Lower lobe of right lung (tissue), 2 donors: ENCODE measurements around the gene ACTA2. TPM values are rescaled to one million over a fixed set of nuclear protein-coding genes. Genes with fewer than 3 reads are reported as not detected.

Source experiments
- ATAC-seq, 2 donors: fragments of 200-7000 bp; cut with Tn5 transposase; one replicate each; pipeline ENCODE4 v1.9.1; 2020 to 2022; ENCODE audit warnings: mild to moderate bottlenecking in 2 of 2, moderate library complexity in 2 of 2
- DNase-seq: peaks from one replicate; pipeline ENCODE4 v3.0.0-alpha.2; 2020
- H3K27ac ChIP-seq: fragments of 200-600 bp; one replicate; pipeline ENCODE4 v1.8.0; 2022
- H3K27me3 ChIP-seq: fragments of 200-600 bp; one replicate; pipeline ENCODE4 v1.8.0; 2022; ENCODE audit warnings: low read depth
- H3K36me3 ChIP-seq: fragments of 200-600 bp; one replicate; pipeline ENCODE4 v1.8.0; 2022; ENCODE audit warnings: mild to moderate bottlenecking
- H3K4me1 ChIP-seq: fragments of 200-600 bp; one replicate; pipeline ENCODE4 v1.8.0; 2022
- H3K4me3 ChIP-seq: fragments of 200-600 bp; one replicate; pipeline ENCODE4 v1.8.0; 2022; ENCODE audit warnings: mild to moderate bottlenecking
- H3K9me3 ChIP-seq: fragments of 200-600 bp; one replicate; pipeline ENCODE4 v1.8.0; 2022
- CTCF ChIP-seq: fragments of 200-600 bp; IDR thresholded peaks from one replicate; pipeline ENCODE4 v1.8.0; 2022; ENCODE audit warnings: antibody characterized with exemption, mild to moderate bottlenecking
- intact Hi-C: fragments of 100-400 bp; cut with DNase I; formaldehyde crosslinking; loops from one replicate; pipeline ENCODE4 v1.11.0; 2022
- total RNA-seq: library from RNA; stranded (reverse); fragmentation: NEBNext Ultra II Directional; extraction: Animal tissue kit (Norgen Biotek cat#: 25700); gene quantifications from one replicate; pipeline ENCODE4 v1.2.1, GENCODE V29; 2021
- donor health status: DM: no; HTN: yes; CAD: no; lungs with severe emphysema.

Gene ACTA2
- total RNA-seq, 1 donor from 2014 or later: 204 TPM

- Histone ChIP-seq H3K36me3 (peaks cover 33% of the 10 kb centered on the region), H3K4me3 (no peak overlapping the region), H3K27ac (no peak overlapping the region), H3K4me1 (no peaks in the 10 kb centered on the region), H3K9me3 (no peaks in the 10 kb centered on the region), H3K27me3 (no peaks in the 10 kb centered on the region)
- DNase-seq (no peak), ATAC-seq (no peak)
- intact Hi-C loops: no loop called here
- no peak for TF ChIP-seq CTCF
These were observed 7.8 kb downstream of the ACTA2 start for GRCh38 chr10:88944813-88945212.

GRCh38 chr10:88943778-88944177 is 8.8 kb downstream of the ACTA2 start:
- intact Hi-C loops: no loop called here

DNA sequence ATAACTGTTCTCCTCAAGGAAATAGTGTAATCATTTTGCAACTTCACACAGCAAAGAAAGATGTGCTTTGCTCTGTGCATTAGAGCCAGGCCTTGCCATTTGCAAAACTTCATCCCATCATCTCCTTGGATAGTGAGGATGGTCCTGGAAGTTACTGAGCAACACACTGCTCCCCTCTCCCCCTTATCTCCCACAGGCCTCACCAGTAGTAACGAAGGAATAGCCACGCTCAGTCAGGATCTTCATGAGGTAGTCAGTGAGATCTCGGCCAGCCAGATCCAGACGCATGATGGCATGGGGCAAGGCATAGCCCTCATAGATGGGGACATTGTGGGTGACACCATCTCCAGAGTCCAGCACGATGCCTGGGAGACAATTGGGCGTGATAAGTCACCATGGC is 11.5 kb downstream of the ACTA2 start:
- TF ChIP-seq CTCF: no peak
- Histone ChIP-seq H3K4me3 (no peak overlapping the region), H3K36me3 (peaks cover 48% of the 10 kb centered on the region), H3K27me3 (no peaks in the 10 kb centered on the region), H3K4me1 (peaks cover under 1% of the 10 kb centered on the region), H3K9me3 (no peaks in the 10 kb centered on the region), H3K27ac (no peak overlapping the region)
- ATAC-seq (no peak), DNase-seq (no peak)
- intact Hi-C loops: no loop called here

More at GRCh38 chr10:88943778-88944177, 8.8 kb downstream of the ACTA2 start:
- Histone ChIP-seq H3K27me3 (no peaks in the 10 kb centered on the region), H3K4me3 (no peak overlapping the region), H3K27ac (no peak overlapping the region), H3K36me3 (peaks cover 38% of the 10 kb centered on the region), H3K4me1 (no peaks in the 10 kb centered on the region), H3K9me3 (no peaks in the 10 kb centered on the region)
- ATAC-seq (no peak), DNase-seq (no peak)
- TF ChIP-seq CTCF: no peak

- peaks cover 42% of the 10 kb centered on the region for H3K36me3 ChIP-seq
- ATAC-seq (no peak), DNase-seq (no peak)
- intact Hi-C loops: loop anchor here (10.0 kb wide), 2 partner anchors 46 to 276 kb away; no protein-coding TSS in a partner anchor
- no peak for TF ChIP-seq CTCF
- no peaks in the 10 kb centered on the region for H3K27me3 ChIP-seq
- H3K4me1 ChIP-seq: peaks cover 12% of the 10 kb centered on the region
- H3K4me3 ChIP-seq: no peak overlapping the region
- H3K9me3 ChIP-seq: no peaks in the 10 kb centered on the region
- H3K27ac ChIP-seq: no peak overlapping the region
These were observed 13.6 kb downstream of the ACTA2 start for GRCh38 chr10:88938938-88939337.

DNA sequence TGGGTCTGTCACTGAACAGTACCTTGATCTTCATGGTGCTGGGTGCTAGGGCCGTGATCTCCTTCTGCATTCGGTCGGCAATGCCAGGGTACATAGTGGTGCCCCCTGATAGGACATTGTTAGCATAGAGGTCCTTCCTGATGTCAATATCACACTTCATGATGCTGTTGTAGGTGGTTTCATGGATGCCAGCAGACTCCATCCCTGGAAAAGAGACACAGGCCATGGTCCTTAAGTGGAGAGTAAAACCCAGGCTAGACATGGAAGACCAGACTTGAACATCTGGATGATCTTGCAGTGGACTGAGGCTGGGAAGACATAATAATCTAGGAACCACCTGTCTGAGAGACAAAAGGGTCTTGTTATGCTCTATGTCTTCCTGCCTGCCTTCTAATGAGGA is 14.5 kb downstream of the ACTA2 start:
- H3K4me3 ChIP-seq: no peak overlapping the region
- DNase-seq (no peak), ATAC-seq (no peak)
- H3K27ac ChIP-seq: no peak overlapping the region
- intact Hi-C loops: loop anchor here (10.0 kb wide), 2 partner anchors 47 to 277 kb away; no protein-coding TSS in a partner anchor
- H3K27me3 ChIP-seq: no peaks in the 10 kb centered on the region
- H3K4me1 ChIP-seq: peaks cover 13% of the 10 kb centered on the region
- peaks cover 35% of the 10 kb centered on the region for H3K36me3 ChIP-seq
- no peaks in the 10 kb centered on the region for H3K9me3 ChIP-seq
- no peak for TF ChIP-seq CTCF
